SU-DHL-6 (cell line): ENCODE data around the gene GK.

ENCODE experiments used
- H2AFZ ChIP-seq: fragments of 200-600 bp; sonication (generic); 2 replicates; pipeline ENCODE4 v1.6.1; 2014; ENCODE audit warnings: low read depth, mild to moderate bottlenecking, moderate library complexity, mixed read lengths, antibody characterized with exemption, low read length; ENCODE audit not compliant: severe bottlenecking
- H3F3A ChIP-seq: fragments of 200-600 bp; shearing (Covaris generic); 2 replicates; pipeline ENCODE4 v1.6.0; 2016; ENCODE audit warnings: antibody characterized with exemption, mild to moderate bottlenecking; ENCODE audit not compliant: insufficient read depth
- H3K27ac ChIP-seq: fragments of 200-600 bp; sonication (generic); 2 replicates; pipeline ENCODE4 v1.5.1; 2016; ENCODE audit warnings: low read depth, mild to moderate bottlenecking, low read length, moderate library complexity, mixed read lengths
- H3K27me3 ChIP-seq: fragments of 200-600 bp; sonication (generic), shearing (Covaris generic); 2 replicates; pipeline ENCODE4 v1.6.0; 2014; ENCODE audit warnings: mild to moderate bottlenecking, low read length
- H3K36me3 ChIP-seq: fragments of 200-600 bp; sonication (generic); 2 replicates; pipeline ENCODE4 v1.6.1; 2014; ENCODE audit warnings: mild to moderate bottlenecking, low read length, mixed read lengths
- H3K4me2 ChIP-seq: fragments of 300-600, 200-600 bp; shearing (Covaris generic), sonication (generic); 2 replicates; pipeline ENCODE4 v1.6.0; 2014; ENCODE audit warnings: low read length, low read depth, mild to moderate bottlenecking; ENCODE audit not compliant: poor library complexity, severe bottlenecking
- H3K4me3 ChIP-seq: fragments of 200-600 bp; sonication (generic); 2 replicates; pipeline ENCODE4 v1.5.1; 2014; ENCODE audit warnings: antibody characterized with exemption, low read length, mild to moderate bottlenecking, mixed read lengths; ENCODE audit not compliant: insufficient read depth, poor library complexity, severe bottlenecking
- H3K79me2 ChIP-seq: fragments of 200-600 bp; sonication (generic); 2 replicates; pipeline ENCODE4 v1.6.1; 2014; ENCODE audit warnings: mild to moderate bottlenecking, low read length, moderate library complexity; ENCODE audit not compliant: insufficient read depth
- H3K9ac ChIP-seq: fragments of 200-600 bp; sonication (generic); 2 replicates; pipeline ENCODE4 v1.7.0; 2014; ENCODE audit warnings: mild to moderate bottlenecking, low read length
- H3K9me2 ChIP-seq: fragments of 200-600 bp; sonication (generic); replicated peaks from 2 replicates; pipeline ENCODE4 v1.6.1; 2014; ENCODE audit warnings: low read length; ENCODE audit not compliant: insufficient read depth
- H3K9me3 ChIP-seq: fragments of 200-600 bp; sonication (generic); 2 replicates; pipeline ENCODE4 v1.6.1; 2014; ENCODE audit warnings: low read length, mixed read lengths; ENCODE audit not compliant: insufficient read depth
- H4K20me1 ChIP-seq: fragments of 200-600 bp; sonication (generic); 2 replicates; pipeline ENCODE4 v1.6.1; 2014; ENCODE audit warnings: low read depth, mild to moderate bottlenecking, antibody characterized with exemption, low read length, moderate library complexity, mixed read lengths
- EZH2phosphoT487 ChIP-seq: fragments of 200-600 bp; sonication (generic), shearing (Covaris generic); conservative IDR thresholded peaks from 2 replicates; pipeline ENCODE4 v1.6.1; 2018; ENCODE audit warnings: mild to moderate bottlenecking, antibody characterized with exemption, low read length, moderate library complexity, mixed read lengths
- TF ChIP-seq, protein P1 (sequence below): fragments of 200-600 bp; sonication (generic); IDR thresholded peaks from one replicate; pipeline ENCODE4 v1.5.1; 2017; ENCODE audit warnings: antibody characterized with exemption, mild to moderate bottlenecking, low read length, moderate library complexity; ENCODE audit not compliant: insufficient read depth, poor library complexity, severe bottlenecking

The GK gene

DNA sequence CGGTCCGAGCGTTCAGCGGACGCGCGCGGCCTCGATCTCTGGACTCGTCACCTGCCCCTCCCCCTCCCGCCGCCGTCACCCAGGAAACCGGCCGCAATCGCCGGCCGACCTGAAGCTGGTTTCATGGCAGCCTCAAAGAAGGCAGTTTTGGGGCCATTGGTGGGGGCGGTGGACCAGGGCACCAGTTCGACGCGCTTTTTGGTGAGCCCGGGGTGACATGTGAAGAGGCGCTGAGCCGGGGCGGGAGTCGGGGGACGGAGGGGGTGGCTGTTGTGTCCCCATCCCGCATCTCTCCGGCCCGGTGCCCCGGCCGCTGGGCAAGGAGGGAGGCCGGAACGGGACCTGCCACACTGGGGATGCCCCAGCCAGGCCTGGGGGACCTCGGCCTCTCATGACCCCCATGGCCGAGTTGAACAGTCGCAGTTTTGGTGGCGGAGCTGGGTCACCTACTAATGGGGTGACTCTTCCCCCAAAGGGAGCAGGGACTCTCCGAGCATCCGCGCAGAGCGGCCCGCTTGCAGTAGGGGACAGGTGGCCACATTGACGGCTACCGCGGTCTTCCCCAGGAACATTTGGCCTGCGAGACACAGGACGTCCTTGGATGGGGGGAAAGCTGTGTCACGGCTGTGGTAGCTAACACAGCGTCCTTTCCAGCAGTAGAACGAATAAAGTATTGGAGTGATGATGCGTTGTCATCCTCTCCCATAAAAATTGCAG, at the start of gene GK:
GK (plus strand) TSS at position 9 of the 717 bp plus-strand sequence; CDS start at position 124, 115 bp downstream.
- Histone ChIP-seq H3F3A (no peaks in the 10 kb centered on the region), H3K9me2 (no peaks in the 10 kb centered on the region), H3K4me3 (peak within 1 kb of the TSS; percentile 71), H3K27me3 (no peaks in the 10 kb centered on the region), H4K20me1 (no peaks in the 10 kb centered on the region), H3K27ac (peak within 1 kb of the TSS; percentile 74), H3K36me3 (no peaks in the 10 kb centered on the region), H3K9ac (peak within 1 kb of the TSS; percentile 76), H3K4me2 (peak within 1 kb of the TSS; percentile 83), H2AFZ (peak within 1 kb of the TSS; percentile 84), H3K9me3 (no peaks in the 10 kb centered on the region), H3K79me2 (no peaks in the 10 kb centered on the region)
- TF ChIP-seq EZH2phosphoT487 = no peak
- TF ChIP-seq, protein P1, sequence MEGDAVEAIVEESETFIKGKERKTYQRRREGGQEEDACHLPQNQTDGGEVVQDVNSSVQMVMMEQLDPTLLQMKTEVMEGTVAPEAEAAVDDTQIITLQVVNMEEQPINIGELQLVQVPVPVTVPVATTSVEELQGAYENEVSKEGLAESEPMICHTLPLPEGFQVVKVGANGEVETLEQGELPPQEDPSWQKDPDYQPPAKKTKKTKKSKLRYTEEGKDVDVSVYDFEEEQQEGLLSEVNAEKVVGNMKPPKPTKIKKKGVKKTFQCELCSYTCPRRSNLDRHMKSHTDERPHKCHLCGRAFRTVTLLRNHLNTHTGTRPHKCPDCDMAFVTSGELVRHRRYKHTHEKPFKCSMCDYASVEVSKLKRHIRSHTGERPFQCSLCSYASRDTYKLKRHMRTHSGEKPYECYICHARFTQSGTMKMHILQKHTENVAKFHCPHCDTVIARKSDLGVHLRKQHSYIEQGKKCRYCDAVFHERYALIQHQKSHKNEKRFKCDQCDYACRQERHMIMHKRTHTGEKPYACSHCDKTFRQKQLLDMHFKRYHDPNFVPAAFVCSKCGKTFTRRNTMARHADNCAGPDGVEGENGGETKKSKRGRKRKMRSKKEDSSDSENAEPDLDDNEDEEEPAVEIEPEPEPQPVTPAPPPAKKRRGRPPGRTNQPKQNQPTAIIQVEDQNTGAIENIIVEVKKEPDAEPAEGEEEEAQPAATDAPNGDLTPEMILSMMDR = no peak

DNA sequence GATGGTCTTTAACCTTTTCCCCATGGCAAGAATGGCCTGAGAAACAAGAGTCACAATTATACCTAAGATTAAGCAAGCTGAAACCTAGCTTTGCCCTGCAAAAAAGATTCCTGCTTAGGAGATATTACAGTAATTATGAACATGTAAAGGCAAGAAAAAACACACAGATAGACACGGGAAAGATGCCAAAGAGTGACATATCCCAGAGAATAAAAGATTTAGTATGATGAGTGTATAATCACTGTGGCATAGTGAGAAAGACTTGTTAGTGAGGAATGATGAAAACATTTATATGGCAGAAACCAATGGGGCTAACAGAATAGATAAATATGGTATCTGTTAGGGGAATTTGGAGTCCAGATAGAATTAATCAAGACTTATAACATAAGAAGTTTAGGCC, 46.1 kb upstream of the GK start:
- H3K9ac ChIP-seq = no peak overlapping the region
- no peaks in the 10 kb centered on the region for H3F3A ChIP-seq
- no peaks in the 10 kb centered on the region for H3K79me2 ChIP-seq
- H3K4me3 ChIP-seq = no peak overlapping the region
- TF ChIP-seq, protein P1 = no peak
- no peak for TF ChIP-seq EZH2phosphoT487
- no peaks in the 10 kb centered on the region for H3K36me3 ChIP-seq
- H4K20me1 ChIP-seq = no peaks in the 10 kb centered on the region
- no peak overlapping the region for H2AFZ ChIP-seq
- no peaks in the 10 kb centered on the region for H3K9me2 ChIP-seq
- no peaks in the 10 kb centered on the region for H3K9me3 ChIP-seq
- no peak overlapping the region for H3K27ac ChIP-seq
- H3K4me2 ChIP-seq = no peak overlapping the region
- no peaks in the 10 kb centered on the region for H3K27me3 ChIP-seq

DNA sequence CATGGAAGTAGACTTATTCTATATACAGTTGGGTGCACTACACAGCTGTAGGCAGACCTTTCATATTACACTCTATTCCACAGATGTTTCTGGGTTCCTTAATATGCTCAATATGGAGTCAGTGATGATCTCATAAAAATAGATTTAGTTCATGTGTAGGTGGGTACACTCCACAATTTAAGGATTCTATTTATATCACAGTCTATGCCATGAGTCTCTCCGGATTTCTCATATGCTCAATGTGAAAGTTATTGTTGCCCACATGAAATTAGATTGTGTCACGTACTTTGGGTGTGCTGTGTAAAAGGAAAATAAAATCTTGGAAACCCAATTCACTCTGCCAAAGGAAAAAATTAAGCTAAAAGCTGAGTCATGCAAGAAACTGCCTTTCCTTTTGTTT, 43.2 kb upstream of the GK start:
- no peak overlapping the region for H3K27ac ChIP-seq
- H3K9me3 ChIP-seq = no peaks in the 10 kb centered on the region
- H3K27me3 ChIP-seq = no peaks in the 10 kb centered on the region
- no peaks in the 10 kb centered on the region for H3K9me2 ChIP-seq
- H3K9ac ChIP-seq = no peak overlapping the region
- no peak overlapping the region for H3K4me2 ChIP-seq
- H3K79me2 ChIP-seq = no peaks in the 10 kb centered on the region
- no peaks in the 10 kb centered on the region for H3K36me3 ChIP-seq
- H4K20me1 ChIP-seq = no peaks in the 10 kb centered on the region
- no peak overlapping the region for H3K4me3 ChIP-seq
- TF ChIP-seq, protein P1 = no peak
- no peak for TF ChIP-seq EZH2phosphoT487
- H2AFZ ChIP-seq = no peak overlapping the region
- H3F3A ChIP-seq = no peaks in the 10 kb centered on the region
